Adipocyte (in vitro differentiated cells): ENCODE measurements around the gene COMMD4.
"Not testable (repeated sequence)": the region's sequence is repeated elsewhere in the genome, so short reads cannot be mapped to it uniquely, and the experiment has no call there.

Source experiments
- DNase-seq: peaks from one replicate; pipeline ENCODE4 v3.0.0-alpha.2; 2015; ENCODE audit warnings: low read depth
- H3K27me3 ChIP-seq: replicated peaks from 2 replicates; pipeline ENCODE4 v1.7.0; 2013; ENCODE audit warnings: mild to moderate bottlenecking, low read length, moderate library complexity; ENCODE audit not compliant: control insufficient read depth, insufficient read depth
- H3K36me3 ChIP-seq: 2 replicates; pipeline ENCODE4 v1.7.0; 2013; ENCODE audit warnings: low read length, mild to moderate bottlenecking, moderate library complexity; ENCODE audit not compliant: control insufficient read depth, insufficient read depth, severe bottlenecking
- H3K4me1 ChIP-seq: 2 replicates; pipeline ENCODE4 v1.7.0; 2013; ENCODE audit warnings: mild to moderate bottlenecking, low read length, moderate library complexity; ENCODE audit not compliant: control insufficient read depth, insufficient read depth
- H3K4me3 ChIP-seq: 2 replicates; pipeline ENCODE4 v1.7.0; 2013; ENCODE audit warnings: mild to moderate bottlenecking, low read length, moderate library complexity
- H3K9ac ChIP-seq: 2 replicates; pipeline ENCODE4 v1.7.0; 2013; ENCODE audit warnings: mild to moderate bottlenecking, low read length, moderate library complexity
- H3K9me3 ChIP-seq: 2 replicates; pipeline ENCODE4 v1.7.0; 2013; ENCODE audit warnings: mild to moderate bottlenecking, low read length, moderate library complexity; ENCODE audit not compliant: control insufficient read depth

Gene COMMD4

GRCh38 chr15:75349351-75349669, 13.4 kb downstream of the COMMD4 start:
- not testable (repeated sequence) for H3K4me3 ChIP-seq, H3K9me3 ChIP-seq, DNase-seq, H3K9ac ChIP-seq, H3K36me3 ChIP-seq, H3K27me3 ChIP-seq
- peaks cover 10% of the 10 kb centered on the region for H3K4me1 ChIP-seq

GRCh38 chr15:75349851-75350588, 14.2 kb downstream of the COMMD4 start:
- Histone ChIP-seq H3K27me3 (no peaks in the 10 kb centered on the region), H3K36me3 (peaks cover 4% of the 10 kb centered on the region), H3K9ac (no peak overlapping the region), H3K4me3 (no peak overlapping the region), H3K4me1 (peaks cover 10% of the 10 kb centered on the region), H3K9me3 (no peaks in the 10 kb centered on the region)
- DNase-seq: no peak

GRCh38 chr15:75350601-75351361, 14.9 kb downstream of the COMMD4 start:
- Histone ChIP-seq H3K4me3 (no peak overlapping the region), H3K36me3 (peaks cover 10% of the 10 kb centered on the region), H3K9me3 (no peaks in the 10 kb centered on the region), H3K9ac (no peak overlapping the region), H3K4me1 (peaks cover 10% of the 10 kb centered on the region), H3K27me3 (no peaks in the 10 kb centered on the region)
- no peak for DNase-seq

DNA sequence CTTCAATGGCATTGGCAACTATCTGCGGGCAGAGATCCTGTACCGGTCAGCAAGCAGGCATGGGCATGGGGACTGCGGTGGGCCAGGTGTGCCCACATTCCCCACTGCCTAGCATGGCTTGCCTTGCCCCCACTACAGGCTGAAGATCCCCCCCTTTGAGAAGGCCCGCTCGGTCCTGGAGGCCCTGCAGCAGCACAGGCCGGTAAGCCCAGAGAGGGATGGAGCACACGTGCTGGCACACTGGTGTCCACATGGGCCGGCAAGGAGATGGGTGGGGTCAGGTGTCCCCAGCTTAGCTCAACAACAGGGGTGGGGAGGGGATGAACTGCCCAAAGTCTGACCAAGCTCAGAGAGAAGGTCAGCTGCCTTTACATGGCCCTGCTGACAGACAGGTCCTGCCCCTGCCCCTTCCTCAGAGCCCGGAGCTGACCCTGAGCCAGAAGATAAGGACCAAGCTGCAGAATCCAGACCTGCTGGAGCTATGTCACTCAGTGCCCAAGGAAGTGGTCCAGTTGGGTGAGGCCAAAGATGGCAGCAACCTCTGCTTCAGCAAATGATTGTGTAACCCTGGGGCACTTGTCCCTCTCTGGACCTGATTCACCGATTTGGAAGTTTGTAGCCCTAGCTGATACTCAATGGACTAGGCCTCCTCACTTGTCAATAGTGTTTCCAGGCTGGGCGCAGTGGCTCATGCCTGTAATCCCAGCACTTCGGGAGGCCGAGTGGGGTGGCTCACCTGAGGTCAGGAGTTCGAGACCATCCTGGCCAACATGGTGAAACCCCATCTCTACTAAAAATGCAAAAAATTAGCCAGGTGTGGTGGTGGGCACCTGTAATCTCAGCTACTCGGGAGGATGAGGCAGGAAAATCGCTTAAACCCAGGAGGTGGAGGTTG, 16.6 kb downstream of the COMMD4 start:
- no peak for DNase-seq
- Histone ChIP-seq H3K4me3 (no peak overlapping the region), H3K9me3 (no peaks in the 10 kb centered on the region), H3K36me3 (peaks cover 22% of the 10 kb centered on the region), H3K27me3 (no peaks in the 10 kb centered on the region), H3K9ac (no peak overlapping the region), H3K4me1 (peaks cover 10% of the 10 kb centered on the region)

- Histone ChIP-seq H3K4me1 (peaks cover 6% of the 10 kb centered on the region), H3K36me3 (peaks cover 31% of the 10 kb centered on the region), H3K27me3 (no peaks in the 10 kb centered on the region), H3K4me3 (no peak overlapping the region), H3K9ac (no peak overlapping the region), H3K9me3 (no peaks in the 10 kb centered on the region)
- DNase-seq: no peak
These were observed 17.7 kb downstream of the COMMD4 start for GRCh38 chr15:75353604-75354003.

DNA sequence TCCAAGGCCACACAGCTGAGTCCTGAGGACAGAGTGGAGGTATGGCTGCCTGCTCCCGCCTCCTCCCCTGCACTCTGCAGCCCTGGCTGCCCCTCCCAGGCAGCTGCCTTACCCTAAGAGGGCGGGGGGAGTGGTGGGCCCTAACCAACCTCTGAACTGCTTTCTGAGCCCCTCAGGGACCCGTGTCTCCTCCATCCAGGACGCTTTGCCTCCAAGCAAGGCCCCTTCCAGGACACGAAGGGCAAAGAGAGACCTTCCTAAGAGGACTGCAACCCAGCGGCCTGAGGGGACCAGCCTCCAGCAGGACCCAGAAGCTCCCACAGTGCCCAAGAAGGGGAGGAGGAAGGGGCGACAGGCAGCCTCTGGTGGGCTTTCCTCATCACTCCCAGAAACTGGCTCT, 18.6 kb downstream of the COMMD4 start:
- Histone ChIP-seq H3K36me3 (peaks cover 38% of the 10 kb centered on the region), H3K9ac (no peak overlapping the region), H3K4me1 (no peaks in the 10 kb centered on the region), H3K27me3 (no peaks in the 10 kb centered on the region), H3K4me3 (no peak overlapping the region), H3K9me3 (no peaks in the 10 kb centered on the region)
- no peak for DNase-seq

DNA sequence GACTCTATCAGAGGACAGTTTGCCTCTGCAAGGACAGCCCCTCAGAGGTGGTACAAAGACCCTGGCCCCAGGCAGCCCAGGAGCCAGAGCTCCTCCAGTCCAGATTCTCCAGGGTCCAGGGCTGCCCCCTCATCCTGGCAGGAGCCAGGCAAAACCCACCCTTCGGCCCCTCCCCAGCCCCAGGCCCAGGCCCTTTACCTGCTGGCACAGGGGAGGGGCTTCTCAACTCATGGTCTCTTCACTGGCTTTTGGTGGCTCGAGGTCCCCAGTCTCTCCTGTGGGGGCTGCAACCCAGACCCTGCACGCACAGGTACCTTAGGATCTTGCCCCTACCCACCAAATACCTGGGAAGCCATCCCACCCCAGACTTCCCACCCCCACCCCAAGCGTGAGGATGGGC, 19.5 kb downstream of the COMMD4 start:
- DNase-seq: no peak
- H3K36me3 ChIP-seq: peaks cover 46% of the 10 kb centered on the region
- H3K4me1 ChIP-seq: no peaks in the 10 kb centered on the region
- no peak overlapping the region for H3K4me3 ChIP-seq
- H3K27me3 ChIP-seq: no peaks in the 10 kb centered on the region
- H3K9me3 ChIP-seq: no peaks in the 10 kb centered on the region
- no peak overlapping the region for H3K9ac ChIP-seq

DNA sequence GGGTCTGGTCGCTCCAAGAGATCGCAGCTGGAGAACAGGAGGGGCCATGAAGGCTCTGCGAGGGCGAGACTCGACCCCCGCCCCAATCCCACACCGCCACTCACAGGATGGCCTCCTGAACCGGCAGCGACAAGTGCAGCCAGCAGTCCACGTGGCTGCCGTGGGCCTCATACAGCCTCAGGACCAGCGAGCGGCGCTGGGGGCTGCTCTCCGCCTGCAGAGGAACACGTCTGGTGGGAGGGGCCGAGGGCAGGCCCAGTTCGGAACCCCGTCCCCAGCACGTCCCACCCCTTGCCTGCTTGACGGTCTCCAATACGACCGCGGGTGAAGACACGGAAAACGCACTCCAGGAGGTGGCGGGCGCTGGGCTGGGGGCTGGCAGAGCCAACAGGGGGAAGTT, 20.1 kb downstream of the COMMD4 start:
- Histone ChIP-seq H3K27me3 (no peaks in the 10 kb centered on the region), H3K36me3 (peaks cover 50% of the 10 kb centered on the region), H3K4me3 (no peak overlapping the region), H3K9me3 (no peaks in the 10 kb centered on the region), H3K9ac (no peak overlapping the region), H3K4me1 (no peaks in the 10 kb centered on the region)
- no peak for DNase-seq

GRCh38 chr15:75356517-75356916, 20.7 kb downstream of the COMMD4 start:
- no peak overlapping the region for H3K4me3 ChIP-seq
- no peak for DNase-seq

GRCh38 chr15:75357976-75358673, 22.3 kb downstream of the COMMD4 start:
- H3K36me3 ChIP-seq: peaks cover 68% of the 10 kb centered on the region
- DNase-seq: no peak

More at GRCh38 chr15:75356517-75356916, 20.7 kb downstream of the COMMD4 start:
- Histone ChIP-seq H3K36me3 (peaks cover 55% of the 10 kb centered on the region), H3K27me3 (no peaks in the 10 kb centered on the region), H3K9me3 (no peaks in the 10 kb centered on the region), H3K9ac (no peak overlapping the region), H3K4me1 (no peaks in the 10 kb centered on the region)

More at GRCh38 chr15:75357976-75358673, 22.3 kb downstream of the COMMD4 start:
- no peak overlapping the region for H3K9ac ChIP-seq
- H3K4me1 ChIP-seq: no peaks in the 10 kb centered on the region
- H3K27me3 ChIP-seq: no peaks in the 10 kb centered on the region
- H3K9me3 ChIP-seq: no peaks in the 10 kb centered on the region
- no peak overlapping the region for H3K4me3 ChIP-seq
